ENCODE measurements around the gene PIGM. TPM values are rescaled to one million over a fixed set of nuclear protein-coding genes. Genes with fewer than 3 reads are reported as not detected.

PIGM gene
- total RNA-seq, 1 donor from 2014 or later: 2.1 TPM

GRCh38 chr1:160070243-160071163, 38.7 kb upstream of the PIGM start:
- FAIRE-seq (no peak), DNase-seq (ENCODE audit: low read depth) (peak; percentile 29)
- H3K4me3 ChIP-seq (ENCODE audit: low read depth, low read length): peak overlapping the region; percentile 21
- H3K36me3 ChIP-seq (ENCODE audit: control insufficient read depth, insufficient read depth, low read length): no peaks in the 10 kb centered on the region
- peaks cover 27% of the 10 kb centered on the region for H3K27me3 ChIP-seq (ENCODE audit: control insufficient read depth, insufficient read depth, low read length)
- TF ChIP-seq CTCF (IDR thresholded peaks at IDR 0.05; ENCODE audit: insufficient read depth, low read length, severe bottlenecking): no peak

- FAIRE-seq (no peak), DNase-seq (ENCODE audit: low read depth) (no peak)
- no peaks in the 10 kb centered on the region for H3K36me3 ChIP-seq (ENCODE audit: control insufficient read depth, insufficient read depth, low read length)
- peak within 1 kb of the TSS; percentile 21 for H3K4me3 ChIP-seq (ENCODE audit: low read depth, low read length)
- no peak for TF ChIP-seq CTCF (IDR thresholded peaks at IDR 0.05; ENCODE audit: insufficient read depth, low read length, severe bottlenecking)
- peaks cover 28% of the 10 kb centered on the region for H3K27me3 ChIP-seq (ENCODE audit: control insufficient read depth, insufficient read depth, low read length)
Measured at GRCh38 chr1:160069460-160070231, 37.9 kb upstream of the PIGM start, which contains the start of gene KCNJ10. Gene KCNJ10, minus strand, starts transcription at chr1:160070160. Its CDS starts 27,628 bp downstream, at chr1:160042532.

GRCh38 chr1:160068225-160068624, 36.4 kb upstream of the PIGM start:
- DNase-seq (ENCODE audit: low read depth): no peak
- no peak for TF ChIP-seq CTCF (IDR thresholded peaks at IDR 0.05; ENCODE audit: insufficient read depth, low read length, severe bottlenecking)
- Histone ChIP-seq H3K27me3 (ENCODE audit: control insufficient read depth, insufficient read depth, low read length) (peaks cover 28% of the 10 kb centered on the region), H3K4me3 (ENCODE audit: low read depth, low read length) (no peak overlapping the region), H3K36me3 (ENCODE audit: control insufficient read depth, insufficient read depth, low read length) (no peaks in the 10 kb centered on the region)
- no peak for FAIRE-seq

GRCh38 chr1:160066829-160067745, 35.3 kb upstream of the PIGM start:
- DNase-seq (ENCODE audit: low read depth) (no peak), FAIRE-seq (no peak)
- TF ChIP-seq CTCF (IDR thresholded peaks at IDR 0.05; ENCODE audit: insufficient read depth, low read length, severe bottlenecking): no peak
- Histone ChIP-seq H3K36me3 (ENCODE audit: control insufficient read depth, insufficient read depth, low read length) (no peaks in the 10 kb centered on the region), H3K4me3 (ENCODE audit: low read depth, low read length) (no peak overlapping the region), H3K27me3 (ENCODE audit: control insufficient read depth, insufficient read depth, low read length) (peaks cover 30% of the 10 kb centered on the region)

GRCh38 chr1:160064746-160065145, 33.0 kb upstream of the PIGM start:
- no peaks in the 10 kb centered on the region for H3K36me3 ChIP-seq (ENCODE audit: control insufficient read depth, insufficient read depth, low read length)
- FAIRE-seq: no peak
- DNase-seq (ENCODE audit: low read depth): no peak
- H3K4me3 ChIP-seq (ENCODE audit: low read depth, low read length): no peak overlapping the region
- peaks cover 33% of the 10 kb centered on the region for H3K27me3 ChIP-seq (ENCODE audit: control insufficient read depth, insufficient read depth, low read length)
- TF ChIP-seq CTCF (IDR thresholded peaks at IDR 0.05; ENCODE audit: insufficient read depth, low read length, severe bottlenecking): no peak
